Measurements from ENCODE around the gene TRIM54.
A peak's percentile ranks its signal among the peaks of the same experiment; 100 is the strongest.
"Not testable (repeated sequence)": the region's sequence is repeated elsewhere in the genome, so short reads cannot be mapped to it uniquely, and the experiment has no call there.

Gene TRIM54

DNA sequence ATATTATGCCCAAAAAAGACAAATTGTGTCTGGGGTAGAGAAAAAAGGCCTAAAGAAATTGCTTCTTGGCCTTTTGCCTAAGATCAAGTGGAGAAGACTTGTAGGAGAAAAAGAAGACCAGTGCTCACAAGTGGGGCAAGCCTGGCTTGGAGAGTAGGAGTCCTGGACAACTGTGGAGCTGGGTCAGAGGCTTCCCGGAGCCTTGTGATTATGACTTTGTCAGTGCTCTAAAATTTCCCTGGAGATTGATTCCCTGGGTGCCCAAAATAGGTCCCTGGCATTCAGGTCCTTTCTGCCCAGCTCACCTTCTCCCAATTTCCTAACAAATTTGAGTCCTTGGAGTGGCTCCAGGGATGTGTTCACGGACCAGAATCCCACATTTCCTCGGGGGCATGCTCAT lies 787 bp upstream of the TRIM54 start:
- DNase-seq (ENCODE audit: extremely low read depth in 1 of 2, low read depth in 1 of 2), result no peak

- no peak for DNase-seq (ENCODE audit: extremely low read depth in 1 of 2, low read depth in 1 of 2)
Observed at GRCh38 chr2:27282892-27283291, 663 bp downstream of the TRIM54 start.

- DNase-seq (ENCODE audit: extremely low read depth in 1 of 2, low read depth in 1 of 2), result no peak
Observed at GRCh38 chr2:27284996-27285395, 2.8 kb downstream of the TRIM54 start.

DNA sequence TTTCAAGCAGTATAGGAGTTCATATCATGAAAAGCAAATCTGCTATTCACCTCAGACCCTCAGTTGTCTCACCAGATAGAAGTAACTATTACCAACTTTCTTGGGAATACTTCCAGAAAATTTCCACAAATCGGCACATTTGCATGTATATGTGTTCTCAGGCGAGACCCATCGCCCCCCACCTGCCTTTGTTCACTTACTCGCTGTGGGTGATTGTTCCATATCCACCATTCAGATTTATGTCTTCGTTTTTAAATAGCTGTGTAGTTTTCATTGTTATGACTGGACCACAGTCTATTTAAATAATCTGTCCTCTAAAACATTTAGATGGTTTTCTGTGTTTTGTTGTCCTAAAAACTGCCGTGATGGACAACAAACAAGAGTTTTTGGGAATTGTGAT lies 3.3 kb downstream of the TRIM54 start:
- DNase-seq (ENCODE audit: extremely low read depth in 1 of 2, low read depth in 1 of 2), result no peak

DNA sequence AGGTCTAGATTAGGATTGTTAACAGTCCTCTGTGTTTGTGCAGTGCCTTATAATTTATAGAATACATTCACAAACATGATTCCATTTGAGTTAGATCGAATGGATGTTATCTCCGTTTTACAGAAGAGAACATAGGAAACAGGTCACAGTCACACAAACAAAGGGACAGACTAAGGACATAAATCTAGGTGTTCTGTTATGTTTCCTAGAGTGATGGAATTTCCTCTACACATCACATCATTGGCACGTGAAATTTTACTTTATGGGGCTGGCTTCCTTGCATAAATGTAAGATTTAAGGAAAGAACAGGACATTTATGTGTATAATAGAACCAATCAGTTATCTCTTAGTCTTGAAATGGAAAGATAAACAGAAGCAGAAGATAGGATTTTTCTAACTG lies 6.4 kb downstream of the TRIM54 start:
- no peak for DNase-seq (ENCODE audit: extremely low read depth in 1 of 2, low read depth in 1 of 2)

GRCh38 chr2:27290549-27290948 lies 8.3 kb downstream of the TRIM54 start:
- no peak for DNase-seq (ENCODE audit: extremely low read depth in 1 of 2, low read depth in 1 of 2)

GRCh38 chr2:27291865-27292264 lies 9.6 kb downstream of the TRIM54 start:
- no peak for DNase-seq (ENCODE audit: extremely low read depth in 1 of 2, low read depth in 1 of 2)

DNA sequence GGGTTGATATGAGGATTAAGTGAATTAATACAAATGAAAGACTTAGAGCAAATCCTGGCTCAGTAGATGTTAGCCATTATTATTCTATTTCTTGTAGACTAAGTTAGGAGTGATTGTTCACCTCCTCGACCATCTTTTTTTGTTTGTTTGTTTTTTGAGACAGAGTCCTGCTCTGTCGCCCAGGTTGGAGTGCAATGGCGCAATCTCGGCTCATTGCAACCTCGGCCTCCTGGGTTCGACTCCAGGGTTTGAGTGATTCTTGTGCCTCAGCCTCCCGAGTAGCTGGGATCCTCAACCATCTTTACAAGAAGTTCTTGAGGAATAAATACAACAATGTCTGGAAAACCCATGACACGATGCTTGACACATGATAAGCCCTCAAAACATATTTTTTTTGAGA lies 12.7 kb downstream of the TRIM54 start:
- DNase-seq (ENCODE audit: extremely low read depth in 1 of 2, low read depth in 1 of 2), result no peak

- DNase-seq (ENCODE audit: extremely low read depth in 1 of 2, low read depth in 1 of 2), result no peak
Observed at GRCh38 chr2:27296481-27296880, 14.3 kb downstream of the TRIM54 start.

DNA sequence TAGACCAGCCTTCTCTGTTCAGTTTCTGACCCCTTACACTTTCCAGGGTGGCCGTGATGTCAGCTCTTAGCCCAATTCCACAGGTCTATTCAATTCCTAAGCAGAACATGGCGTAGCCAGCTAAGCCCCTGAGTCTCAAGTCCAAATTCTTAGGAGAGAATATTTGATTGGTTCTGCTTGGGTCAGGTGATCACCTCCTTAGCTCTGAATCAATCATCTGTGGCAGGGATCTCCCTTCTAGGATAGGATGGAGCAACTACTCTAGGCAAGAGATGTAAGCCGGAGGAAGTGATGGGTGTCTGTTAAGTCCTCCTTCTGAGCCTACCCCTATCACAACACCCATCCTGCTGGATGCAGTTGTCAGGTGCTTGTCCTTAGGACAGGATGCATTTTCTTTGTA lies 15.0 kb downstream of the TRIM54 start:
- DNase-seq (ENCODE audit: extremely low read depth in 1 of 2, low read depth in 1 of 2), result no peak

DNA sequence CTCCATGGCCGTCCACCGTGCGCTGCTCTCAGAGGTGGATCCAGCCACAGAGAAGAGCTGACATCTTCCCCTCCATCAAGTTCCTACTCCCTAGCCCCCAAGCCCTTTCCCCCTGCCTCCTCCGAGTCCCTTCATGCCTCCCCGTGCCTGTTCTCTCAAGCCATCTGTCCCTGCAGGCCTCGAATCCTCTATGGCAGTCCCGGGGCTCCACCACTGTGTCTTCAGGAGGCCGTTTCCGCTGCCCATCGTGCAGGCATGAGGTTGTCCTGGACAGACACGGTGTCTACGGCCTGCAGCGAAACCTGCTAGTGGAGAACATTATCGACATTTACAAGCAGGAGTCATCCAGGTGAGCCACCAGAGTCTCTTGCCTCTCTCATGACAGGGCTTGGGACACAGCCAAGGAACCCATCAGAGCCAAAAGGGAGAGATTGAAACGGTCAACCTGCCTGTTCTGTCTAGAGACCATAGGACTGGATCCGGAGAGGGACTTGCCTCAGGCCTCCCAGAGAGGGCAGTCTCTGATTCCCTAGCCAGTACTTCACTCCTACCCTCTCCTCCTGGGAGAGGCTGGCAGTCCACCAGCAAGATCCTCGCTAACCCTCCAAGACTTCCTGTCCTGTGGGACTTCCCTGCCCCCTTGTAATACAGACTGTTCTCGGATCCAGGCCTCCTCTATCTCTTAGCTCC lies 16.3 kb downstream of the TRIM54 start:
- DNase-seq (ENCODE audit: extremely low read depth in 1 of 2, low read depth in 1 of 2), result no peak

- not testable (repeated sequence) for DNase-seq (ENCODE audit: extremely low read depth in 1 of 2, low read depth in 1 of 2)
Observed at GRCh38 chr2:27300606-27301005, 18.4 kb downstream of the TRIM54 start.

DNA sequence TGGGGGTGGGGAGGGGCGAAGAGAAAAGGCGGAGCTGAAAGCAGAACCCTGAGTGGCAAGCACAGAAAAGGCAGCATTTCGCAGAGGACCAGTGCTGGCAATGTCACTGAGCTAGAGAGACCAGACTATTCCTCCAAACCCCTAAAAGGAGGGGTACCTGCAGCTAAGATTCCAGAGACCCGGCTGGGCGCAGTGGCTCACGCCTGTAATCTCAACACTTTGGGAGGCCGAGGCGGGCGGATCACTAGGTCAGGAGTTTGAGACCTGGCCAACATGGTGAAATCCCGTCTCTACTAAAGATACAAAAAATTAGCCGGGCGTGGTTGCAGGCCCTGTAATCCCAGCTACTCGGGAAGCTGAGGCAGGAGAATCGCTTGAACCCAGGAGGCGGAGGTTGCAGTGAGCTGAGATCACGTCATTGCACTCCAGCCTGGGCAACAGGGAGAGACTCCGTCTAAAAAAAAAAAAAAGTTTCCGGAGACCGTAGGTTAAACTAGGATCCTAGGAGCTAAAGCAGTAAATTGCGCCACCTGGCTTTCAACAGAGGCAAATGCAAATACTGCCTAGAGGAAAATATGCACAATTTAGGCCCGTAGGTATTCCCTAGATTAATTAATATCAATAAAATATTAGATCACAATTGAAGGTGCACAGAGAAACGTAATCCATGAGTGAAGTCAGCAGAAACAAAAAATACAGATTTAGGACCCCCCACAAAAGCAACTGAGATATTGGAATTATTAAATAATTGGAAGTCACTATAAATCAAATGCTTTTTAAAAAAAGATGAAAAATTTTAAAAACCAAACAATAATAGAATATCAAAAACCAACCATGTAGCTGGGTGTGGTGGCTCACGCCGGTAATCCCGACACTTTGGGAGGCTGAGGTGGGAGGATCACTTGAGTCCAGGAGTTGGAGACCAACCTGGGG lies 21.1 kb downstream of the TRIM54 start:
- no peak for DNase-seq (ENCODE audit: extremely low read depth in 1 of 2, low read depth in 1 of 2)

- DNase-seq (ENCODE audit: extremely low read depth in 1 of 2, low read depth in 1 of 2), result no peak
Observed at GRCh38 chr2:27304488-27305240, 22.4 kb downstream of the TRIM54 start.

DNA sequence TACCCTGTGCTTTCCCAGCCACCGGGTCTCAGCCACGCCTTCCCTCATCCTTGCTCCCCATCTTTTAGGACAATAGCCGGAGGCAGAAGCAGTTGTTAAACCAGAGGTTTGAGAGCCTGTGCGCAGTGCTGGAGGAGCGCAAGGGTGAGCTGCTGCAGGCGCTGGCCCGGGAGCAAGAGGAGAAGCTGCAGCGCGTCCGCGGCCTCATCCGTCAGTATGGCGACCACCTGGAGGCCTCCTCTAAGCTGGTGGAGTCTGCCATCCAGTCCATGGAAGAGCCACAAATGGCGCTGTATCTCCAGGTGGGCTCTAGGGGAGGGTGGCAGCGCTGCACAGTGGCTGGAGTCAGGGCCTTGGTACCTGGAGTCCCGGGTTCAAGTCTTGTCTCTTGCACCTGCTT lies 23.3 kb downstream of the TRIM54 start:
- no peak for DNase-seq (ENCODE audit: extremely low read depth in 1 of 2, low read depth in 1 of 2)

DNA sequence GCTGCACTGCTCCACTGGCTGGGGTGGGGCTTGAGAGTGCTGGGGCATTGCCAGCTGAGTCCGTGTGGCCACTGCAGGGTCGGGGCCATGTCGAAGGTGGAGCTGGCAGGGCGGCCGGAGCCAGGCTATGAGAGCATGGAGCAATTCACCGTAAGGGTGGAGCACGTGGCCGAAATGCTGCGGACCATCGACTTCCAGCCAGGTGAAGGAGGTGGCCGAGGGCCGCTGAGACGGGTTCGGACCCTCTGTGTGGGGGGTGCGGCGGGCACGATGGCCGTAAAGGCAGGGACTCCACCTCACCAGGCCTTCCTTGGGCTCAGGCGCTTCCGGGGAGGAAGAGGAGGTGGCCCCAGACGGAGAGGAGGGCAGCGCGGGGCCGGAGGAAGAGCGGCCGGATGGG lies 23.9 kb downstream of the TRIM54 start:
- no peak for DNase-seq (ENCODE audit: extremely low read depth in 1 of 2, low read depth in 1 of 2)

GRCh38 chr2:27306573-27307286 lies 24.5 kb downstream of the TRIM54 start:
- peak in 1 of 2 donors; percentile 11 for DNase-seq (ENCODE audit: extremely low read depth in 1 of 2, low read depth in 1 of 2)

- no peak for DNase-seq (ENCODE audit: extremely low read depth in 1 of 2, low read depth in 1 of 2)
Observed at GRCh38 chr2:27307287-27307544, 25.0 kb downstream of the TRIM54 start.

DNA sequence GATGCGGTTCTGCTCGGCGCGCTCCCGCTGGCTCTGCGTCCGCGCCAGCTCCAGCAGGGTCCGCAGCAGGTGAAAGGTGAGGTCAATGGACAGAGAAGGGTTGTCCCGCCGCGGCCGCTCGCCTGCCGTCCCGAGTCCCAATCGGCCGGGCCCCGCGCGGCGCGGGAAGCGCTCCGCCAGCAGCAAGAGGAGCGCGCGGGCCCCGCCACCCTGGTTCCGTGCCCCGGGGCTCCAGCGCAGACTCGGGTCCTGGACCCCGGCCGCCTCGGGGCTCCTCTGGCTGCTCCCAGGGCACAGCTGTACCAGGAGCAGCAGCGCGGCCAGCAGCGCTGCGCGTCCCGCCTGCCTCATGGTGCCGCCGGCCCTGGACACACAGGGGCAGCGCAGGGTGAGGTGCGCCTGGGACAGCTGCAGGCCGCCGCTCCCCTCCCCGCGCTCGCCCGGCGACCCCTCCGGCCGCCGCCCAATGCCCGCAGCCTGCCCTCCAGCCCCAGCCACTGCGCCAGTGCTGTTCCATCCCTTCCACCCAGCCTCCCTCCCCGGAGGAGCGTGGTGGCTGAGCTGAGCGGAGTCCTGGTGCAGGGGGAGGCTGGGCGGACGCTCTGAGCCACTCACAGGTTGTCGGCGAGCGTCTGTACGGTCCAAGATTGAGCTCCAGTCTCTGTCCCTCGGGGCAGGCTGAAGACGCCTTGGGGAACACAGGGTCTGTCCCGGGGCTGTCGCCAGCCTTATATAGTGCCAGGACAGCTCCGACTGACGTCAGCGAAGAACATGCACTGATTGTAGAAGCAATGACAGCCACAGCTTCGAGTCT lies 25.5 kb downstream of the TRIM54 start:
- DNase-seq (ENCODE audit: extremely low read depth in 1 of 2, low read depth in 1 of 2), result no peak

- no peak for DNase-seq (ENCODE audit: extremely low read depth in 1 of 2, low read depth in 1 of 2)
Observed at GRCh38 chr2:27308359-27308881, 26.2 kb downstream of the TRIM54 start, which contains the start of gene UCN. Gene UCN, minus strand, starts transcription at chr2:27308445. Its CDS starts 550 bp downstream, at chr2:27307895.
